Progenitor cell of endocrine pancreas (in vitro differentiated cells): ENCODE results near the gene TACC2. TPM values are rescaled to one million over a fixed set of nuclear protein-coding genes. Genes with fewer than 3 reads are reported as not detected.

Experiments
- DNase-seq: peaks from one replicate; pipeline ENCODE4 v3.0.0; 2021; ENCODE audit warnings: low spot score; ENCODE audit not compliant: unreplicated experiment
- H3K27ac Mint-ChIP-seq: 2 replicates; pipeline ENCODE4 v1.8.0; 2021; ENCODE audit warnings: mild to moderate bottlenecking, moderate library complexity, mixed read lengths
- H3K27me3 Mint-ChIP-seq: 2 replicates; pipeline ENCODE4 v1.8.0; 2021; ENCODE audit warnings: mixed read lengths
- H3K36me3 Mint-ChIP-seq: 2 replicates; pipeline ENCODE4 v1.8.0; 2022; ENCODE audit warnings: mixed read lengths; ENCODE audit not compliant: insufficient read depth
- H3K4me1 Mint-ChIP-seq: 2 replicates; pipeline ENCODE4 v1.8.0; 2021; ENCODE audit warnings: low read depth, mixed read lengths
- H3K4me3 Mint-ChIP-seq: 2 replicates; pipeline ENCODE4 v1.8.0; 2021; ENCODE audit warnings: low read depth, mild to moderate bottlenecking, moderate library complexity, mixed read lengths
- H3K9me3 Mint-ChIP-seq: 2 replicates; pipeline ENCODE4 v1.8.0; 2021; ENCODE audit warnings: low read depth, mixed read lengths
- total RNA-seq: library from RNA; stranded (reverse); gene quantifications from 2 replicates; pipeline ENCODE4 v1.2.1, GENCODE V29; 2021
- TF ChIP-seq, protein P1 (sequence below): fragments of 200-600 bp; sonication (generic); IDR thresholded peaks from one replicate; pipeline ENCODE4 v1.5.0; 2021; ENCODE audit warnings: antibody characterized with exemption, mild to moderate bottlenecking; ENCODE audit not compliant: unreplicated experiment

Gene TACC2
- total RNA-seq, 1 donor from 2014 or later: 60.4 TPM

DNA sequence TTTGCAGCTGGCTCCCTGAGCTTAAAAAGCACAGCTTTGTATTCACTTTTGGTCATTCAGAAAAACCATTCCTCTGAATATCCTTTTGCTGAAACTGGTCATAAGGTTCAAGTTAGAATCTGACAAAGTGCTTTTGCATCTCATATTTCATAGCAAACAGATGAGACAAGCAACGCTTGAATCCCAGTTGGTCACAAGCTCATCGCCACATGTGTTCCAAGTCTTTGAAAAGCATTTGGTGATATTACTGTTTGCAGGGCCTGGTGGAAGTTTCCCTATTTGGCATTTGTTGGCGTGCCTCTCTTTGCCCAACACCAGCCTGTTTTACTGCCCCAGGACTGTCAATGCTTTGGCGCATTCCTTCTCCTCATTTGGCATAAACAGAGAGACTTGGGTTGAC is 10.3 kb downstream of the TACC2 start:
- TF ChIP-seq, protein P1, sequence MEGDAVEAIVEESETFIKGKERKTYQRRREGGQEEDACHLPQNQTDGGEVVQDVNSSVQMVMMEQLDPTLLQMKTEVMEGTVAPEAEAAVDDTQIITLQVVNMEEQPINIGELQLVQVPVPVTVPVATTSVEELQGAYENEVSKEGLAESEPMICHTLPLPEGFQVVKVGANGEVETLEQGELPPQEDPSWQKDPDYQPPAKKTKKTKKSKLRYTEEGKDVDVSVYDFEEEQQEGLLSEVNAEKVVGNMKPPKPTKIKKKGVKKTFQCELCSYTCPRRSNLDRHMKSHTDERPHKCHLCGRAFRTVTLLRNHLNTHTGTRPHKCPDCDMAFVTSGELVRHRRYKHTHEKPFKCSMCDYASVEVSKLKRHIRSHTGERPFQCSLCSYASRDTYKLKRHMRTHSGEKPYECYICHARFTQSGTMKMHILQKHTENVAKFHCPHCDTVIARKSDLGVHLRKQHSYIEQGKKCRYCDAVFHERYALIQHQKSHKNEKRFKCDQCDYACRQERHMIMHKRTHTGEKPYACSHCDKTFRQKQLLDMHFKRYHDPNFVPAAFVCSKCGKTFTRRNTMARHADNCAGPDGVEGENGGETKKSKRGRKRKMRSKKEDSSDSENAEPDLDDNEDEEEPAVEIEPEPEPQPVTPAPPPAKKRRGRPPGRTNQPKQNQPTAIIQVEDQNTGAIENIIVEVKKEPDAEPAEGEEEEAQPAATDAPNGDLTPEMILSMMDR: no peak
- H3K9me3 Mint-ChIP-seq: peaks cover 26% of the 10 kb centered on the region
- H3K27ac Mint-ChIP-seq: no peak overlapping the region
- DNase-seq: no peak
- H3K4me3 Mint-ChIP-seq: no peak overlapping the region
- peaks cover 6% of the 10 kb centered on the region for H3K36me3 Mint-ChIP-seq
- H3K27me3 Mint-ChIP-seq: peaks cover 5% of the 10 kb centered on the region
- peaks cover 13% of the 10 kb centered on the region for H3K4me1 Mint-ChIP-seq

- Mint-ChIP-seq H3K4me3 (no peak overlapping the region), H3K36me3 (peaks cover 6% of the 10 kb centered on the region), H3K4me1 (no peaks in the 10 kb centered on the region), H3K27me3 (peaks cover 2% of the 10 kb centered on the region), H3K9me3 (peaks cover 28% of the 10 kb centered on the region), H3K27ac (no peak overlapping the region)
- TF ChIP-seq, protein P1: no peak
- no peak for DNase-seq
Observed at GRCh38 chr10:122001698-122002097, 12.7 kb downstream of the TACC2 start.

GRCh38 chr10:122007415-122007814 is 18.5 kb downstream of the TACC2 start:
- Mint-ChIP-seq H3K27ac (no peak overlapping the region), H3K9me3 (peaks cover 10% of the 10 kb centered on the region), H3K4me3 (no peak overlapping the region), H3K4me1 (no peaks in the 10 kb centered on the region), H3K27me3 (no peaks in the 10 kb centered on the region), H3K36me3 (peaks cover 3% of the 10 kb centered on the region)
- TF ChIP-seq, protein P1: no peak
- DNase-seq: no peak

DNA sequence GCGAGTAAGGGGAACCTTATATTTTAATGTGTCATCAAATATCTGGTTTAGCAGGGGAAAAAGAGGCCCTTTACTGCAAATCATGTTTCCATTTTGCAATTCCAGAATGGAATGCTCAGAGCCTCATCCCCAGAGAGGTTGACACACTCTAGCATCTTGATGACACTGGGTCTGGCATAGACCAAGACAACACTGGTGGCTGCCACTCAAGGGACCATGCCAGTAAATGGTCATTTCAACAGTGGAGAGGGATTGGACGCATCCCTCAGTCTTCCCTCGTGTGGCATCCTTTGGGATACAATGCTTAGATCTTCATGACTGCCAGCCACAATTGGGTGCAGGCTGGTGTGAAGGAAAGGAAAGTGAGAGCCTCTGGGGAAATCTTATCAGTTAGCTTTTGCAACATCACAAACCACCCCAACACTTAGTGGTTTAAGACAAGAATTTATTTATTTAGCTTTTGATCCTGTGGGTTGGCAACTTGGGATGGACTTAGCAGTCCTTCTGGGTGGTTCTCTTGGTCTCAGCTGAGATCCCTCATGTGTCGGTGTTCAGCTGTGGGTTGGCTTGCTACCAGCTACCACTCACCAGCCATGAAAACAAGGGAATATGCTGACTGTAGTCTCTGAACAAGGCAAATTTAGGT is 21.6 kb downstream of the TACC2 start:
- Mint-ChIP-seq H3K4me3 (no peak overlapping the region), H3K36me3 (no peaks in the 10 kb centered on the region), H3K27me3 (no peaks in the 10 kb centered on the region), H3K27ac (no peak overlapping the region), H3K4me1 (peaks cover 8% of the 10 kb centered on the region), H3K9me3 (no peaks in the 10 kb centered on the region)
- DNase-seq: no peak
- TF ChIP-seq, protein P1: no peak

DNA sequence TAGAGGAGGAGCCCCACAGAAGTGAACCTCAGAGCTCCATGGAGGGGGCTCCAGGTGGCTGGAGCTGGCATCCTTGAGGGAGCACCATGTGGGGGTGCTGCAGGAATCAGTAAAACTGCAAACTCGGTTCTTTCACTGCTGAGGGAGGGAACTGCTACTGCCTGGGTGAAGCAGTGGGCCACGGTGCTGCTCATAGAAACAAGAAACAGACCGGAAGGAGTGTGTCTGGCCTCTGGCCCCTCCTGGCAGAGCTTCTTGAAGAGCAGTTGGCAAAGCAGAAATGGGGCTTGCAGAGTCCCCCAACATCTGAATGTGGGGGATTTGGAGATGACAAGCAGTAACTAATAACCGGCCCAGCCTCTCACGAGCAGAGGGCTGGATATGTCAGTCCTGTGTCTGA is 23.8 kb downstream of the TACC2 start:
- H3K9me3 Mint-ChIP-seq: no peaks in the 10 kb centered on the region
- DNase-seq: no peak
- TF ChIP-seq, protein P1: no peak
- H3K27ac Mint-ChIP-seq: peak overlapping the region; percentile 31
- H3K4me1 Mint-ChIP-seq: peaks cover 8% of the 10 kb centered on the region
- H3K4me3 Mint-ChIP-seq: no peak overlapping the region
- no peaks in the 10 kb centered on the region for H3K36me3 Mint-ChIP-seq
- peaks cover 5% of the 10 kb centered on the region for H3K27me3 Mint-ChIP-seq
